Epidermal melanocyte (primary cell): ENCODE data around the gene DNAJC17.
A peak's percentile ranks its signal among the peaks of the same experiment; 100 is the strongest.

ENCODE experiments used
- DNase-seq: peaks from one replicate; pipeline ENCODE4 v3.0.0; 2011; ENCODE audit warnings: low spot score; ENCODE audit not compliant: insufficient read length

Gene DNAJC17

GRCh38 chr15:40807028-40807887 lies at the start of gene DNAJC17, which contains the start of gene ZFYVE19:
TSS of gene DNAJC17 (minus strand) at chr15:40807473. CDS start at chr15:40807446, 27 bp downstream.
TSS of gene ZFYVE19 (plus strand) at chr15:40807089. CDS start at chr15:40807590, 501 bp downstream.
- DNase-seq, result peak; percentile 74

DNA sequence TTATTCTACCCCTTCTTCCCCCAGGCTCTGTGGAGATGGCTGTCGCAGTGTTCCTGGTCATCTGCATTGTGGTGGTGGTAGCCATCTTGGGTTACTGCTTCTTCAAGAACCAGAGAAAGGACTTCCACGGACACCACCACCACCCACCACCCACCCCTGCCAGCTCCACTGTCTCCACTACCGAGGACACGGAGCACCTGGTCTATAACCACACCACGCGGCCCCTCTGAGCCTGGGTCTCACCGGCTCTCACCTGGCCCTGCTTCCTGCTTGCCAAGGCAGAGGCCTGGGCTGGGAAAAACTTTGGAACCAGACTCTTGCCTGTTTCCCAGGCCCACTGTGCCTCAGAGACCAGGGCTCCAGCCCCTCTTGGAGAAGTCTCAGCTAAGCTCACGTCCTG lies 49.5 kb upstream of the DNAJC17 start:
- DNase-seq, result no peak

DNA sequence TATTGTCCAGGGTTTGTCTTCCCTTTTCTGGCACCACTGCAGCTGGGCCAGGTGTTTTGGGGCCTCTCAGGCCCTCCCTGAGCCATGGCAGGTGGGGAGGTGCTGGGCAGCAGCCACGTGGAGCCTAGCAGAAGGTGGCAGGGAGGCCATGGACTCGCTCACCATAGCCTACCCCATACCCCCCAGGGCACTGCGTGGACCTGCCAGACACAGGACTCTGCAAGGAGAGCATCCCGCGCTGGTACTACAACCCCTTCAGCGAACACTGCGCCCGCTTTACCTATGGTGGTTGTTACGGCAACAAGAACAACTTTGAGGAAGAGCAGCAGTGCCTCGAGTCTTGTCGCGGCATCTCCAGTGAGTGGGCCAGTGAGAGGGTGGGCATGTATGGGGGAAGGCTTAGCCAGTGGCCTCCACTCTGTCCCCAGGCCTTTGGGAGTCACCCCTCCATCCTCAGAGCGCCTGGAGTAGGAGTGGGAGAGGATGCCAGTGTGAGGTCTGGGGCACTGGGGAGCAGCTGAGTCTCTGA lies 48.5 kb upstream of the DNAJC17 start:
- no peak for DNase-seq

- no peak for DNase-seq
These were observed 46.9 kb upstream of the DNAJC17 start for GRCh38 chr15:40854161-40854560.

GRCh38 chr15:40853241-40853890 lies 46.1 kb upstream of the DNAJC17 start:
- DNase-seq, result no peak

GRCh38 chr15:40852529-40852928 lies 45.3 kb upstream of the DNAJC17 start:
- DNase-seq, result no peak

GRCh38 chr15:40850576-40851112 lies 43.4 kb upstream of the DNAJC17 start:
- no peak for DNase-seq

DNA sequence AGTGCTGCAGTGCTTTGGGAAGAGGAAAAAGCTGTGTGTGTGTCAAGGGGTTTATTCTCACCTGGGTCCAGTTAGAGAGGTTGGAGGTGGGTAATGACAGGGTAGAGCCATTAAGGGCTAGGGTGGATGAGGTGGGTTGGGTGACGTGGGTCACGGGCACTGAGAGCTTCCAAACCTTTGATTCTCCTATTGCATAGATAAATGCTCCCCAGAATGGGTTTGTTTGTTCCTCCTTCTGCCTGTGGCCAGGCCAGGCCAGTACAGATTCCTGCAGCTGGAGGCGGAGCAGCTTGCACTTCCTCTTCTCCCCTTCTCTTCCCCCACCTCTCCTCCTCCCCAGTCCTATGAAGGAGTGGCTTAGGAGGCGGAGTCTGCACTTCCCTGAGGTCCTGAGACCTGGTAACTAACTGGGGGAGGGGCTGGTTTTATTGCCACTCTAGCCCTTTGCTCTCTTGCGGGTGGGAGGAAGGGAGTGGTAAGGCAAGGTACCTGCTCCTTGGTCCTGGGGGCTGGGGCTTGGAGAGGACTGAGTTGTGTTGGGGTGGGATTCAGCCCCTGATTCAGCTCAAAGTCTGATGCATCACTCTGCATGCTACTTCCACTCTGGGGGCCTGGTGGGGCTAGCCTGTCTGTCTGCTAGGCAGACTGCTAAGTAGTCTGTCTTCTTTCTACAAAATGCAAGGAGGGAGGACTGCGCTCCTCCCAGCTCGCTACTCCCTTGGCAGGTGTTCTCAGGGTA lies 40.1 kb upstream of the DNAJC17 start:
- DNase-seq, result peak; percentile 62

GRCh38 chr15:40846841-40847222 lies 39.6 kb upstream of the DNAJC17 start:
- no peak for DNase-seq

DNA sequence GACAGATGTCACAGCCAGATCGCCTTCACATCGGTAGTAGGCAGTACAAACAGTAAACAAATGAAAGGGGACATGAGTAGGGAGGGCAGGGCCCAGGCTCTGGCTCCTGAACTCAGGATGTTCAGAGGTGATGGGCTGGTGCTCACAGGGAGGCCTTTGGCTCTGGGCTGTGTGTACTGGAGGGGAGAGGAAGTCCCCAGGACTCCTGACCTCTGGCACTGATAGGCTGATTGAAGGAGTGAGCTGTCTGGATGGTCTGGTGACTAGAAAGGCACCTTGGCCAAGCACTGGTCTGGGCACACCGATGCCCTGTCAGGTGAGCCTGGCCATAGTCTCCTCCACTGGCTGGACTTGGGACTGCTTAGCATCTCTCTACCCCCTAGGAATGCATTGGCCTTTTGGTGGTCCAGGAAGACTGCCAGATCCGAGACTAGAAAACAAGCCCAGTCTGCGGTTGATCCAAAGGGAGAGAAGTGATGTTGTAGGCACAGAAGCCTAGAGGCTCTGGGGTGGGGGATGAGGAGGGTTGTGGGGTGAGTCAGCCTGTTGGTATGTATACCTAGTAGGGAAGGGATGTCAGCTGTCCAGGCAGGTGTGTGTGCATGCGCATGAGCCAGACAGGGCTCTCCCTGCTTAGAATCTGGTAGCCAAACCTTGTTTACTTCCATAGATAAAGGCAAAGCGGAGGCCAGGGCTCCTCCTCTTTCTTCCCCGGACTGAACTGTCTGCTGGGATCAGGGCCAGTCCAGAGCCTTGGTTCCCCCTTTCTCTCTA lies 38.4 kb upstream of the DNAJC17 start:
- DNase-seq, result no peak

DNA sequence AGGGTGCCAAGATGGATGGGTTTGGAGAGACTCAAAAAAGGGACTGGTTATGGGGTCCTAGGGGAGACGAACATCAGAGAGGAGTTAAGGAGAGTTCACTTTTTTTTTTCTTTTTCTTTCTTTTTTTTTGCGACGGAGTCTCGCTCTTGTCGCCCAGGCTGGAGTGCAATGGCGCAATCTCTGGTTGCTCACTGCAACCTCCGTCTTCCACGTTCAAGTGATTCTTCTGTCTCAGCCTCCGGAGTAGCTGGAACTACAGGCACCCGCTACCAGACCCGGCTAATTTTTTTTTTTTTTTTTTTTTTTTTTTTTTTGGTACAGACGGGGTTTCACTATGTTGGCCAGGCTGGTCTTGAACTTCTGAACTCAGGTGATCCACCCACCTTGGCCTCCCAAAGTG lies 37.8 kb upstream of the DNAJC17 start:
- no peak for DNase-seq

- no peak for DNase-seq
These were observed 37.4 kb upstream of the DNAJC17 start for GRCh38 chr15:40844696-40845030.

DNA sequence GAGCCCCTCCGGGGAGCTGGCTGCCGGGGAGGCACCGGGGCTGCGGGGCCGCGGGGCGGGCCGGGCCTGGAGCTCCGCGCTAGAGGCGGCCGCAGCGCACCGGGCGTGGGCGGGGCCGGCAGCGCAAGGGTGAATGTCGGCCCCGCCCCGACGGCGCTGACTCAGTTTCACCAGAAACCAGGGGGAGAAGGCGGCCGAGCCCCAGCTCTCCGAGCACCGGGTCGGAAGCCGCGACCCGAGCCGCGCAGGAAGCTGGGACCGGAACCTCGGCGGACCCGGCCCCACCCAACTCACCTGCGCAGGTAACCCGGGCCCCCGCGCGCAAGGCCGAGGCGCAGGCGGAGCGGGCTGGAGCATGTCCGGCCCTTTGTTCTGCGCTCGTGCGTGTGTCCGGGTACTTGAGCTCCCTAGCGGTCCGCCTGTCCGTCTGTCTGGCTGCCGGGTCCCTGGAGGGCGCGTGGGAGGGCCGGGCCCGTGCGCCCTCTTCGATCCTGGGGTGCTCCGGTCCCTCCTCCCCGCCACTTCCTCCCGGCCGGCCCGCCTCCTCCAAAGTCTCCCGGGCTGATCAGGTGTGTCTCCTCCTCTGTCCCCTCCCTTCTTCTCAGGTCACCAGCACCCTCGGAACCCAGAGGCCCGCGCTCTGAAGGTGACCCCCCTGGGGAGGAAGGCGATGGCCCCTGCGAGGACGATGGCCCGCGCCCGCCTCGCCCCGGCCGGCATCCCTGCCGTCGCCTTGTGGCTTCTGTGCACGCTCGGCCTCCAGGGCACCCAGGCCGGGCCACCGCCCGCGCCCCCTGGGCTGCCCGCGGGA lies 36.8 kb upstream of the DNAJC17 start, which contains the start of gene SPINT1:
TSS of gene SPINT1 (plus strand) at position 164 of the 811 bp plus-strand sequence. CDS start at position 671, 507 bp downstream.
- no peak for DNase-seq

- DNase-seq, result no peak
These were observed 36.1 kb upstream of the DNAJC17 start for GRCh38 chr15:40843261-40843884.

- DNase-seq, result no peak
These were observed 34.5 kb upstream of the DNAJC17 start for GRCh38 chr15:40841741-40842140.

DNA sequence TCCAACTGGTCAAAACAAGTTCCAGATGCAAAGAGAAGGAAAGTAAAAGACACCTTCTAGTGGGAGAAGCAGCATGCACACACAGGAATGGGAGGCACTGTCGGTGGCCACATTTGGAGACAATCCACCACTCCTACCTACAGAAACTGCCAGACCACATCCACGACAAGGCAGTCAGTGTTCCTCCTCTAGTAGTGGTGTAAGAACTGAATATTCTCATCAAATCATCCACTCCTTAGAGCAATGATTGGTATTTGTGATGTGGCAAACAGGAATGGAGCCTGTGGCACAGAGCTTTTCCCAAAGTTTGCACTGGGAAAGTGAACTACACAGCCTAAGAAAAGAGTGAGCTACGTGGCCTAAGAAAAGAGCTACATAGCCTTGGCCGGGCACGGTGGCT lies 31.5 kb upstream of the DNAJC17 start:
- DNase-seq, result no peak

DNA sequence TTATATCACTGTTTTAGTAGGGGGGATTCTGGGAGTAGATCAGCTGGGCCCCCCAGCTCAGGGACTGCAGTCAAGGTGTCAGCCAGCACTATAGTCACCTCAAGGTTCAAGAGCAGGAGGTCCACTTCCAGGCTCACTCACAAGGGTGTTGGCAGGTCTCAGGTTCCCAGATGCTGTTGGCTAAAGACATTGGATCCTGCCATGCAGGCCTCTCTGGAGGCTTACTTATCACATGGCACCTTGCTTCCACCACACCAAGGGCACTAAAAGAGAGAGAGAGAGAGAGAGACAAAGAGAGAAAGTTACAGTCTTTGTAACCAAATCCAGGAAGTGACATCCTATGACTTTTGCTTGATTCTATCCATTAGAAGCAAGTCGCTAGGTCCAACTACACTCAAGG lies 28.7 kb upstream of the DNAJC17 start:
- DNase-seq, result peak; percentile 5

DNA sequence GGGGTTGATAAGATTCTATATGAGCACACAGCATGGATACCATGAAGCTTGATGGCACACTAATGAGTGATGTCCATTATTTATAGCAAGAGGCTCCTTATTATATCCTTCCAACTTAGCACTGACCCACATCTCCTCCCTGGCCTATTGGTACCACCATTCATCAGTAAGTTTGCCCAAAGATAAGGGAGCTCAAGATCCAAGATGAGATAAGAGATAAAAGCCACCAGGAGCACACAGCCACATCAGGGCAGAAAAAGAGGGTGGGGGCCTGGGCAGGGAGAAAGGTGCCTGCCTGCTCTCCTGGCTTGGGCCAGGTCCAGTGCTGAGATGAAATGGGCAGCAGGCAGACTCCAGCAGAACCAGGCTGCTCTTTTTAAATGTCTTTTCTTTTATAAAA lies 25.6 kb upstream of the DNAJC17 start:
- no peak for DNase-seq

GRCh38 chr15:40831861-40832260 lies 24.6 kb upstream of the DNAJC17 start:
- no peak for DNase-seq
